K562 (cell line): ENCODE results near the gene STPG2. TPM values are rescaled to one million over a fixed set of nuclear protein-coding genes. Genes with fewer than 3 reads are reported as not detected.

Source experiments
- ATAC-seq: fragments of 200-7000 bp; cut with Tn5 transposase; 3 replicates; pipeline ENCODE4 v1.9.1; 2020; ENCODE audit warnings: moderate library complexity
- BruUV-seq: library from RNA; stranded (reverse); fragments of 400-500 nt; replicated peaks from 2 replicates; lab custom pipeline; 2021; lab: Mats Ljungman, UMichigan
- CTCF ChIA-PET: fragments of 300-600 bp; formaldehyde crosslinking; extraction: SDS; loops from one replicate; lab custom pipeline; 2021; ENCODE audit warnings: low intra/inter-chr PET ratio; lab: Yijun Ruan, JAX
- POLR2A ChIA-PET: fragments of 300-600, 350-650 bp; sonication (Branson Sonifier 250); formaldehyde crosslinking; extraction: SDS; loops from one replicate; lab custom pipeline; 2021; ENCODE audit warnings: antibody characterized with exemption, inconsistent platforms; lab: Yijun Ruan, JAX
- DNase-seq, 4 experiments: peaks; one replicate each; pipeline versions ENCODE4 v3.0.0 to v3.0.0-alpha.2; 2011 to 2018; ENCODE audit warnings: low spot score in 3 of 4, mixed read lengths in 3 of 4; ENCODE audit errors: extremely low read depth in 1 of 4
- FAIRE-seq: peaks from 2 replicates; lab custom pipeline; 2011; peaks lifted over from hg19 to GRCh38; lab: Jason Lieb, UNC
- H2AFZ ChIP-seq: 2 replicates; pipeline ENCODE4 v1.6.0; 2011; ENCODE audit warnings: low read depth, low read length, control low read depth, inconsistent platforms
- H3K27ac ChIP-seq: fragments of 200-600 bp; 3 replicates; pipeline ENCODE4 v1.8.0; 2011; ENCODE audit warnings: low read depth, mild to moderate bottlenecking, control low read depth, inconsistent platforms, low read length, moderate library complexity, mixed read lengths; ENCODE audit errors: extremely low read depth
- H3K27me3 ChIP-seq, 2 experiments: fragments of 300-600 bp in 1 of 2; 2 replicates in 1 of 2; 3 replicates in 1 of 2; pipeline versions ENCODE4 v1.6.0 to v1.8.0; 2011; ENCODE audit warnings: inconsistent platforms in 2 of 2, low read length in 2 of 2, mild to moderate bottlenecking in 1 of 2, mixed read lengths in 1 of 2, moderate library complexity in 1 of 2; ENCODE audit not compliant: control insufficient read depth in 2 of 2, insufficient read depth in 2 of 2
- H3K36me3 ChIP-seq: fragments of 300-600 bp; 3 replicates; pipeline ENCODE4 v1.8.0; 2011; ENCODE audit warnings: mild to moderate bottlenecking, low read length, inconsistent platforms; ENCODE audit not compliant: control insufficient read depth, insufficient read depth
- H3K4me1 ChIP-seq, 2 experiments: fragments of 200-600 bp in 1 of 2; replicated peaks in 1 of 2; 2 replicates in 1 of 2; 3 replicates in 1 of 2; pipeline versions ENCODE4 v1.5.1 to v1.8.0; 2011; ENCODE audit warnings: inconsistent platforms in 2 of 2, low read length in 2 of 2, mild to moderate bottlenecking in 1 of 2, mixed read lengths in 1 of 2, moderate library complexity in 1 of 2; ENCODE audit not compliant: control insufficient read depth in 2 of 2, insufficient read depth in 2 of 2
- H3K4me2 ChIP-seq: 2 replicates; pipeline ENCODE4 v1.6.1; 2011; ENCODE audit warnings: low read length, control low read depth, inconsistent platforms, mixed read lengths; ENCODE audit not compliant: insufficient read depth
- H3K4me3 ChIP-seq: fragments of 200-600 bp; sonication (generic), shearing (Covaris generic); 2 replicates; pipeline ENCODE4 v1.5.1; 2016; ENCODE audit warnings: control low read depth, inconsistent platforms
- H3K79me2 ChIP-seq: fragments of 200-600 bp; 3 replicates; pipeline ENCODE4 v1.8.0; 2011; ENCODE audit warnings: low read length, inconsistent platforms; ENCODE audit not compliant: control insufficient read depth, insufficient read depth
- H3K9ac ChIP-seq, 2 experiments: 2 replicates each; pipeline versions ENCODE4 v1.6.0 to v1.6.1; 2011; ENCODE audit warnings: low read depth in 2 of 2, low read length in 2 of 2, control low read depth in 1 of 2, inconsistent platforms in 1 of 2, mild to moderate bottlenecking in 1 of 2, mixed read lengths in 1 of 2; ENCODE audit not compliant: insufficient read depth in 1 of 2
- H3K9me1 ChIP-seq: one replicate; pipeline ENCODE4 v1.6.0; 2011; ENCODE audit warnings: inconsistent platforms, mild to moderate bottlenecking, low read length, moderate library complexity; ENCODE audit not compliant: control insufficient read depth, insufficient read depth
- H3K9me3 ChIP-seq: replicated peaks from 2 replicates; pipeline ENCODE4 v1.5.1; 2011; ENCODE audit warnings: low read depth, low read length, inconsistent platforms; ENCODE audit not compliant: control insufficient read depth, insufficient read depth
- H4K20me1 ChIP-seq: replicated peaks from 2 replicates; pipeline ENCODE4 v1.6.1; 2011; ENCODE audit warnings: low read length, inconsistent platforms, mixed read lengths; ENCODE audit not compliant: control insufficient read depth, insufficient read depth
- C11orf30 ChIP-seq: fragments of 450-650 bp; IDR thresholded peaks from 2 replicates; pipeline ENCODE4 v1.6.1; 2016; ENCODE audit warnings: low read depth, mild to moderate bottlenecking
- CBX3 ChIP-seq, 2 experiments: IDR thresholded peaks; 1 replicate in 1 of 2; 2 replicates in 1 of 2; pipeline ENCODE4 v1.6.1; 2012; ENCODE audit warnings: inconsistent platforms in 2 of 2, low read length in 2 of 2, borderline replicate concordance in 1 of 2, control low read depth in 1 of 2
- CHCHD3 ChIP-seq: fragments of 250-450 bp; sonication (Bioruptor Pico); IDR thresholded peaks from 2 replicates; pipeline ENCODE4 v2.1.2; 2022; ENCODE audit warnings: mild to moderate bottlenecking
- FIP1L1 ChIP-seq: fragments of 200-400 bp; formaldehyde crosslinking; IDR thresholded peaks from 2 replicates; pipeline ENCODE4 v1.6.1; 2018; ENCODE audit warnings: mild to moderate bottlenecking, low read depth, low read length; ENCODE audit not compliant: poor library complexity, severe bottlenecking
- HDAC1 ChIP-seq, 2 experiments: fragments of 450-650 bp; IDR thresholded peaks; 2 replicates each; pipeline ENCODE4 v1.6.1; 2016 to 2017; ENCODE audit warnings: inconsistent platforms in 1 of 2, mild to moderate bottlenecking in 1 of 2, moderate library complexity in 1 of 2
- HDAC8 ChIP-seq: fragments of 450-650 bp; IDR thresholded peaks from 2 replicates; pipeline ENCODE4 v1.6.1; 2016; ENCODE audit warnings: mild to moderate bottlenecking, missing genetic modification characterization, moderate library complexity, missing compliant biosample characterization
- MLX ChIP-seq, 2 experiments: fragments of 450-650 bp in 1 of 2; sonication (generic) in 1 of 2; formaldehyde crosslinking; conservative IDR thresholded peaks; 2 replicates each; pipeline versions ENCODE4 v1.4.0 to v1.8.1; 2020 to 2022; ENCODE audit warnings: mild to moderate bottlenecking in 1 of 2, missing genetic modification reagents in 1 of 2
- PHB ChIP-seq: fragments of 250-450 bp; sonication (Bioruptor Pico); IDR thresholded peaks from 2 replicates; pipeline ENCODE4 v1.5.0; 2021
- ZNF282 ChIP-seq: sonication (generic); formaldehyde crosslinking; IDR thresholded peaks from 2 replicates; pipeline ENCODE4 v1.8.1; 2023; ENCODE audit warnings: missing genetic modification reagents
- ZNF444 ChIP-seq: fragments of 250-450 bp; sonication (Bioruptor Pico); IDR thresholded peaks from 2 replicates; pipeline ENCODE4 v1.4.0; 2020; ENCODE audit warnings: mild to moderate bottlenecking, moderate library complexity
- ZNF79 ChIP-seq: fragments of 250-450 bp; sonication (Bioruptor Pico); IDR thresholded peaks from 2 replicates; pipeline ENCODE4 v1.4.0; 2020; ENCODE audit warnings: low read depth, mild to moderate bottlenecking, moderate library complexity
- WGBS: fragments of 100-300 bp; shearing (Covaris generic); methylation state at CpG from one replicate; pipeline ENCODE4 v1.1.6; 2016; ENCODE audit warnings: low coverage, mixed read lengths; ENCODE audit not compliant: insufficient coverage; ENCODE audit errors: missing lambda C conversion rate; 5-methylcytosine and 5-hydroxymethylcytosine counted together
- in situ Hi-C: fragments of 300-500 bp; cut with MboI; formaldehyde crosslinking; loops from 4 replicates; pipeline ENCODE4 v1.15.0; 2018; ENCODE audit warnings: inconsistent platforms, mixed read lengths
- intact Hi-C: fragments of 100-400 bp; cut with micrococcal nuclease; formaldehyde crosslinking; loops from 2 replicates; pipeline ENCODE4 v1.14.2; 2022
- polyA plus RNA-seq, 8 experiments: library from polyadenylated mRNA; depleted of rRNA in 4 of 8; stranded (reverse) in 5 of 8; unstranded in 3 of 8; fragments of >200 nt; fragmentation: Nextera tagmentation in 2 of 8; fragmentation: Illumina TruSeq in 1 of 8; extraction: Ambion mirVana in 2 of 8; extraction: Trizol in 1 of 8; gene quantifications; 2 replicates each; pipeline versions ENCODE4 v1.2.1 to v1.2.3, GENCODE V29; 2011 to 2014; ENCODE audit warnings: inconsistent platforms in 1 of 8, missing spikeins in 1 of 8
- total RNA-seq, 7 experiments: library from RNA; depleted of rRNA in 6 of 7; stranded (reverse); fragments of >200 nt in 6 of 7; fragmentation: Illumina TruSeq in 2 of 7; extraction: Trizol in 2 of 7; gene quantifications; 2 replicates each; pipeline versions ENCODE4 v1.2.1 to v1.2.3, GENCODE V29; 2011 to 2021; ENCODE audit warnings: low replicate concordance in 1 of 7
- TF ChIP-seq, protein P1 (sequence below), 2 experiments: fragments of 450-650 bp; IDR thresholded peaks; 2 replicates each; pipeline ENCODE4 v1.6.1; 2016; ENCODE audit warnings: mild to moderate bottlenecking in 2 of 2, borderline replicate concordance in 1 of 2, low read depth in 1 of 2, moderate library complexity in 1 of 2
- TF ChIP-seq, protein P2 (sequence below): fragments of 450-650 bp; formaldehyde crosslinking; IDR thresholded peaks from 2 replicates; pipeline ENCODE4 v1.4.0; 2020; ENCODE audit warnings: mild to moderate bottlenecking, moderate library complexity

Gene STPG2
- total and polyA plus RNA-seq, 9 of the 15 experiments (the other 6 are each of a cell fraction or from before 2014, with no cell fraction given): not detected

- H3K9me3 ChIP-seq: no peaks in the 10 kb centered on the region
- H3K9me1 ChIP-seq: no peaks in the 10 kb centered on the region
- in situ Hi-C loops: no loop called here
- DNase-seq (no peak), FAIRE-seq (no peak), ATAC-seq (no peak)
- H3K36me3 ChIP-seq: no peaks in the 10 kb centered on the region
- H3K4me3 ChIP-seq: no peak overlapping the region
- H3K4me2 ChIP-seq: no peak overlapping the region
- no peaks in the 10 kb centered on the region for H4K20me1 ChIP-seq
- POLR2A ChIA-PET: no interaction called here
- H3K79me2 ChIP-seq: no peaks in the 10 kb centered on the region
- no peak overlapping the region for H3K9ac ChIP-seq
- intact Hi-C loops: no loop called here
- 0% methylated on average over 1 of the region's 1 CpG for WGBS
- H3K4me1 ChIP-seq: no peaks in the 10 kb centered on the region
- H2AFZ ChIP-seq: no peak overlapping the region
- H3K27ac ChIP-seq: no peak overlapping the region
- CTCF ChIA-PET: no interaction called here
- H3K27me3 ChIP-seq: peaks cover 0 to 7% of the 10 kb centered on the region in 2 experiments; a peak in 2 of 5 replicates
- no TSS peak for BruUV-seq
- TF ChIP-seq ZNF79 (no peak), ZNF444 (no peak), HDAC8 (tag) (no peak), ZNF282 (CRISPR knock-in tag) (no peak), C11orf30 (peak; percentile 7; the same call in 1 of the 2 replicates), MLX (CRISPR knock-in tag; conservative IDR thresholded peaks at IDR 0.05) (no peak), FIP1L1 (no peak), PHB (CRISPR knock-in tag) (no peak), HDAC1 (IDR thresholded peaks at IDR 0.05) (no peak), CHCHD3 (CRISPR knock-in tag) (no peak), CBX3 (IDR thresholded peaks at IDR 0.05; ENCODE audit: borderline replicate concordance in 1 of 2, low read length in 2 of 2) (no peak)
- TF ChIP-seq, protein P1, sequence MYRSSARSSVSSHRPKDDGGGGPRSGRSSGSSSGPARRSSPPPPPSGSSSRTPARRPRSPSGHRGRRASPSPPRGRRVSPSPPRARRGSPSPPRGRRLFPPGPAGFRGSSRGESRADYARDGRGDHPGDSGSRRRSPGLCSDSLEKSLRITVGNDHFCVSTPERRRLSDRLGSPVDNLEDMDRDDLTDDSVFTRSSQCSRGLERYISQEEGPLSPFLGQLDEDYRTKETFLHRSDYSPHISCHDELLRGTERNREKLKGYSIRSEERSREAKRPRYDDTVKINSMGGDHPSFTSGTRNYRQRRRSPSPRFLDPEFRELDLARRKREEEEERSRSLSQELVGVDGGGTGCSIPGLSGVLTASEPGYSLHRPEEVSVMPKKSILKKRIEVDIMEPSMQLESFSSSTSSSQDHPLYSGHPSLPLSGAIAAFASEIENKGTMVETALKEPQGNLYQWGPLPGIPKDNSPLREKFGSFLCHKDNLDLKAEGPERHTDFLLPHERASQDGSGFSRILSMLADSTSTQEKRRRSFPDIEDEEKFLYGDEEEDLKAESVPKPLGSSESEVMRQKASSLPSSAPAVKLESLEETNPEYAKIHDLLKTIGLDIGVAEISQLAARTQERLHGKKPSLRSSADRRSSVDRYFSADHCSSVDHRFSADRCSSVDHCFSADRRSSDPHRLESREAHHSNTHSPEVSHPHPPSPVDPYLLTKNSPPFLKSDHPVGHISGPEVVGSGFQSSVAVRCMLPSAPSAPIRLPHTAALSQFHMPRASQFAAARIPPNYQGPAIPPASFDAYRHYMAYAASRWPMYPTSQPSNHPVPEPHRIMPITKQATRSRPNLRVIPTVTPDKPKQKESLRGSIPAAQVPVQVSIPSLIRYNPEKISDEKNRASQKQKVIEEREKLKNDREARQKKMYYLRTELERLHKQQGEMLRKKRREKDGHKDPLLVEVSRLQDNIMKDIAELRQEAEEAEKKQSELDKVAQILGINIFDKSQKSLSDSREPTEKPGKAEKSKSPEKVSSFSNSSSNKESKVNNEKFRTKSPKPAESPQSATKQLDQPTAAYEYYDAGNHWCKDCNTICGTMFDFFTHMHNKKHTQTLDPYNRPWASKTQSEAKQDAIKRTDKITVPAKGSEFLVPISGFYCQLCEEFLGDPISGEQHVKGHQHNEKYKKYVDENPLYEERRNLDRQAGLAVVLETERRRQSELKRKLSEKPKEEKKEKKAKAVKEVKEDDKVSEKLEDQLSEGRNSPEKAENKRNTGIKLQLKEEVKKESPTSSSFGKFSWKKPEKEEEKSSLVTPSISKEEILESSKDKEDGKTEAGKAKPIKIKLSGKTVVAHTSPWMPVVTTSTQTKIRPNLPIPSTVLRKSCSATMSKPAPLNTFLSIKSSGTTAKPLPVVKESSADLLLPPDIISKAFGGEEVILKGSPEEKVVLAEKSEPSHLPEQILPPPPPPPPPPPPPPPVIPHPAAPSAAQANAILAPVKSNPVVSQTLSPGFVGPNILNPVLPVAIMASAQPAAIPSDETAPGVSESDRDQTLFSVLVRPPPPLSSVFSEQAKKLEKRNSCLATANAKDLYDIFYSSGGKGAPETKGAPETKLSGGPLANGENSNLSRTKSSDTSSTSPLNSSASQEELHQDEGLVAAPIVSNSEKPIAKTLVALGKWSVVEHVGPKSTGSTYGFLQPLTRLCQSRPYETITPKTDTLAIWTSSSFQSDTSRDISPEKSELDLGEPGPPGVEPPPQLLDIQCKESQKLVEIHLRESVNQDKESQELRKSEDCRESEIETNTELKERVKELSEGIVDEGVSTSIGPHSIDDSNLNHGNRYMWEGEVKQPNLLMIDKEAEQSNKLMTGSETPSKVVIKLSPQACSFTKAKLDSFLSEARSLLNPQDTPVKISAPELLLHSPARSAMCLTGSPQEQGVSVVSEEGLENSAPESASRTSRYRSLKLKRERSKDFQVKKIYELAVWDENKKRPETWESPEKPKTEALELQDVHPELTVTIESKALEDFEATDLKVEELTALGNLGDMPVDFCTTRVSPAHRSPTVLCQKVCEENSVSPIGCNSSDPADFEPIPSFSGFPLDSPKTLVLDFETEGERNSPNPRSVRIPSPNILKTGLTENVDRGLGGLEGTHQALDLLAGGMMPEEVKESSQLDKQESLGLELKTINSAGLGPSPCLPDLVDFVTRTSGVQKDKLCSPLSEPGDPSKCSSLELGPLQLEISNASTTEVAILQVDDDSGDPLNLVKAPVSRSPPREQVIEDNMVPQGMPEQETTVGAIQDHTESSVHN (IDR thresholded peaks at IDR 0.05; ENCODE audit: borderline replicate concordance in 1 of 2, low read depth in 1 of 2): no peak
- TF ChIP-seq, protein P2, sequence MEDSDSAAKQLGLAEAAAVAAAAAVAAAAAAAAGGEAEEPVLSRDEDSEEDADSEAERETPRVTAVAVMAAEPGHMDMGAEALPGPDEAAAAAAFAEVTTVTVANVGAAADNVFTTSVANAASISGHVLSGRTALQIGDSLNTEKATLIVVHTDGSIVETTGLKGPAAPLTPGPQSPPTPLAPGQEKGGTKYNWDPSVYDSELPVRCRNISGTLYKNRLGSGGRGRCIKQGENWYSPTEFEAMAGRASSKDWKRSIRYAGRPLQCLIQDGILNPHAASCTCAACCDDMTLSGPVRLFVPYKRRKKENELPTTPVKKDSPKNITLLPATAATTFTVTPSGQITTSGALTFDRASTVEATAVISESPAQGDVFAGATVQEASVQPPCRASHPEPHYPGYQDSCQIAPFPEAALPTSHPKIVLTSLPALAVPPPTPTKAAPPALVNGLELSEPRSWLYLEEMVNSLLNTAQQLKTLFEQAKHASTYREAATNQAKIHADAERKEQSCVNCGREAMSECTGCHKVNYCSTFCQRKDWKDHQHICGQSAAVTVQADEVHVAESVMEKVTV (CRISPR knock-in tag): no peak
These were observed 26.8 kb upstream of the STPG2 start for GRCh38 chr4:98170035-98170434.
